HG02840 (cell line): ENCODE measurements around the gene NT5DC1.
"Not testable (repeated sequence)": the region's sequence is repeated elsewhere in the genome, so short reads cannot be mapped to it uniquely, and the experiment has no call there.

ENCODE experiments used
- ATAC-seq: cut with Tn5 transposase; IDR thresholded peaks from one replicate; pipeline ENCODE4 v1.9.1; 2021; ENCODE audit warnings: mild to moderate bottlenecking, moderate library complexity, moderate number of reproducible peaks; ENCODE audit not compliant: unreplicated experiment, low FRiP score

The NT5DC1 gene

GRCh38 chr6:116088946-116089345, 11.7 kb upstream of the NT5DC1 start:
- ATAC-seq: no peak

GRCh38 chr6:116090251-116090650, 10.4 kb upstream of the NT5DC1 start:
- ATAC-seq: peak; percentile 69

GRCh38 chr6:116094041-116094440, 6.6 kb upstream of the NT5DC1 start:
- ATAC-seq: no peak

GRCh38 chr6:116096048-116096759, 4.4 kb upstream of the NT5DC1 start:
- not testable (repeated sequence) for ATAC-seq

- ATAC-seq: no peak
Measured at GRCh38 chr6:116096979-116097816, 3.5 kb upstream of the NT5DC1 start.

- no peak for ATAC-seq
Measured at GRCh38 chr6:116099036-116099435, 1.6 kb upstream of the NT5DC1 start.

- no peak for ATAC-seq
Measured at GRCh38 chr6:116101302-116101718, 657 bp downstream of the NT5DC1 start.

GRCh38 chr6:116101790-116102189, 1.1 kb downstream of the NT5DC1 start:
- no peak for ATAC-seq

- ATAC-seq: no peak
Measured at GRCh38 chr6:116102873-116103272, 2.2 kb downstream of the NT5DC1 start.

GRCh38 chr6:116104636-116105035, 4.0 kb downstream of the NT5DC1 start:
- no peak for ATAC-seq

GRCh38 chr6:116105247-116105646, 4.6 kb downstream of the NT5DC1 start:
- ATAC-seq: no peak

GRCh38 chr6:116106146-116106545, 5.5 kb downstream of the NT5DC1 start:
- ATAC-seq: no peak

GRCh38 chr6:116108836-116109235, 8.2 kb downstream of the NT5DC1 start:
- no peak for ATAC-seq

GRCh38 chr6:116111552-116112528, 11.2 kb downstream of the NT5DC1 start:
- no peak for ATAC-seq

GRCh38 chr6:116113386-116113785, 12.7 kb downstream of the NT5DC1 start:
- no peak for ATAC-seq

- ATAC-seq: no peak
Measured at GRCh38 chr6:116115781-116116180, 15.1 kb downstream of the NT5DC1 start.

- ATAC-seq: no peak
Measured at GRCh38 chr6:116118608-116119007, 18.0 kb downstream of the NT5DC1 start.

- no peak for ATAC-seq
Measured at GRCh38 chr6:116120430-116120829, 19.8 kb downstream of the NT5DC1 start.

GRCh38 chr6:116126032-116126431, 25.4 kb downstream of the NT5DC1 start, which contains the start of gene COL10A1:
COL10A1 (minus strand) TSS chr6:116126132; CDS start chr6:116125492, 640 bp downstream.
- no peak for ATAC-seq

GRCh38 chr6:116127771-116128493, 27.3 kb downstream of the NT5DC1 start:
- no peak for ATAC-seq
